IPS-15b (cell line): ENCODE measurements around the gene OVCH2.

Experiments used
- H3K27me3 ChIP-seq: one replicate; pipeline ENCODE4 v1.6.1; 2013; ENCODE audit warnings: low read length; ENCODE audit not compliant: control insufficient read depth, insufficient read depth
- H3K36me3 ChIP-seq: one replicate; pipeline ENCODE4 v1.6.1; 2013; ENCODE audit warnings: low read length; ENCODE audit not compliant: control insufficient read depth, insufficient read depth
- H3K4me1 ChIP-seq: one replicate; pipeline ENCODE4 v1.6.1; 2013; ENCODE audit warnings: mild to moderate bottlenecking, low read length; ENCODE audit not compliant: control insufficient read depth, insufficient read depth
- H3K4me3 ChIP-seq: one replicate; pipeline ENCODE4 v1.5.1; 2013; ENCODE audit warnings: low read depth, low read length
- H3K9ac ChIP-seq: one replicate; pipeline ENCODE4 v1.6.1; 2013; ENCODE audit warnings: low read depth, mild to moderate bottlenecking, low read length
- H3K9me3 ChIP-seq: one replicate; pipeline ENCODE4 v1.6.1; 2013; ENCODE audit warnings: mild to moderate bottlenecking, low read length; ENCODE audit not compliant: control insufficient read depth, insufficient read depth

OVCH2 gene

GRCh38 chr11:7651700-7652099 is 54.6 kb downstream of the OVCH2 start:
- H3K9me3 ChIP-seq = no peaks in the 10 kb centered on the region
- H3K27me3 ChIP-seq = no peaks in the 10 kb centered on the region
- no peak overlapping the region for H3K4me3 ChIP-seq
- no peaks in the 10 kb centered on the region for H3K4me1 ChIP-seq
- no peak overlapping the region for H3K9ac ChIP-seq
- H3K36me3 ChIP-seq = peaks cover 7% of the 10 kb centered on the region

- H3K4me3 ChIP-seq = no peak overlapping the region
- peaks cover 7% of the 10 kb centered on the region for H3K36me3 ChIP-seq
- no peaks in the 10 kb centered on the region for H3K4me1 ChIP-seq
- H3K9ac ChIP-seq = no peak overlapping the region
- no peaks in the 10 kb centered on the region for H3K27me3 ChIP-seq
- no peaks in the 10 kb centered on the region for H3K9me3 ChIP-seq
These were observed 55.1 kb downstream of the OVCH2 start for GRCh38 chr11:7651140-7651551.

- Histone ChIP-seq H3K4me3 (no peak overlapping the region), H3K27me3 (no peaks in the 10 kb centered on the region), H3K4me1 (no peaks in the 10 kb centered on the region), H3K9me3 (no peaks in the 10 kb centered on the region), H3K36me3 (peaks cover 7% of the 10 kb centered on the region), H3K9ac (no peak overlapping the region)
These were observed 58.0 kb downstream of the OVCH2 start for GRCh38 chr11:7648264-7648663.

GRCh38 chr11:7646866-7647265 is 59.4 kb downstream of the OVCH2 start:
- Histone ChIP-seq H3K36me3 (peaks cover 7% of the 10 kb centered on the region), H3K4me1 (no peaks in the 10 kb centered on the region), H3K9ac (no peak overlapping the region), H3K9me3 (no peaks in the 10 kb centered on the region), H3K27me3 (no peaks in the 10 kb centered on the region), H3K4me3 (no peak overlapping the region)

GRCh38 chr11:7645206-7645605 is 61.1 kb downstream of the OVCH2 start:
- Histone ChIP-seq H3K4me3 (no peak overlapping the region), H3K36me3 (peaks cover 7% of the 10 kb centered on the region), H3K4me1 (no peaks in the 10 kb centered on the region), H3K9me3 (no peaks in the 10 kb centered on the region), H3K9ac (no peak overlapping the region), H3K27me3 (no peaks in the 10 kb centered on the region)

GRCh38 chr11:7643314-7643713 is 63.0 kb downstream of the OVCH2 start:
- Histone ChIP-seq H3K36me3 (no peaks in the 10 kb centered on the region), H3K4me3 (no peak overlapping the region), H3K9ac (no peak overlapping the region), H3K4me1 (no peaks in the 10 kb centered on the region), H3K27me3 (no peaks in the 10 kb centered on the region), H3K9me3 (no peaks in the 10 kb centered on the region)

- H3K9me3 ChIP-seq = no peaks in the 10 kb centered on the region
- H3K4me3 ChIP-seq = no peak overlapping the region
- no peak overlapping the region for H3K9ac ChIP-seq
- H3K4me1 ChIP-seq = no peaks in the 10 kb centered on the region
- no peaks in the 10 kb centered on the region for H3K36me3 ChIP-seq
- no peaks in the 10 kb centered on the region for H3K27me3 ChIP-seq
These were observed 63.5 kb downstream of the OVCH2 start for GRCh38 chr11:7642747-7643146.

GRCh38 chr11:7640816-7641215 is 65.5 kb downstream of the OVCH2 start:
- H3K36me3 ChIP-seq = no peaks in the 10 kb centered on the region
- H3K27me3 ChIP-seq = no peaks in the 10 kb centered on the region
- H3K9ac ChIP-seq = no peak overlapping the region
- H3K4me1 ChIP-seq = no peaks in the 10 kb centered on the region
- H3K4me3 ChIP-seq = no peak overlapping the region
- H3K9me3 ChIP-seq = no peaks in the 10 kb centered on the region

- no peak overlapping the region for H3K9ac ChIP-seq
- no peaks in the 10 kb centered on the region for H3K36me3 ChIP-seq
- no peaks in the 10 kb centered on the region for H3K27me3 ChIP-seq
- H3K4me1 ChIP-seq = no peaks in the 10 kb centered on the region
- no peaks in the 10 kb centered on the region for H3K9me3 ChIP-seq
- H3K4me3 ChIP-seq = no peak overlapping the region
These were observed 66.6 kb downstream of the OVCH2 start for GRCh38 chr11:7639643-7640025.
